Midbrain (tissue), 1 donor: ENCODE measurements around the gene ENC1.

Experiments used
- DNase-seq: peaks from one replicate; lab custom pipeline; 2025; lab: John Stamatoyannopoulos, UW

ENC1 gene

DNA sequence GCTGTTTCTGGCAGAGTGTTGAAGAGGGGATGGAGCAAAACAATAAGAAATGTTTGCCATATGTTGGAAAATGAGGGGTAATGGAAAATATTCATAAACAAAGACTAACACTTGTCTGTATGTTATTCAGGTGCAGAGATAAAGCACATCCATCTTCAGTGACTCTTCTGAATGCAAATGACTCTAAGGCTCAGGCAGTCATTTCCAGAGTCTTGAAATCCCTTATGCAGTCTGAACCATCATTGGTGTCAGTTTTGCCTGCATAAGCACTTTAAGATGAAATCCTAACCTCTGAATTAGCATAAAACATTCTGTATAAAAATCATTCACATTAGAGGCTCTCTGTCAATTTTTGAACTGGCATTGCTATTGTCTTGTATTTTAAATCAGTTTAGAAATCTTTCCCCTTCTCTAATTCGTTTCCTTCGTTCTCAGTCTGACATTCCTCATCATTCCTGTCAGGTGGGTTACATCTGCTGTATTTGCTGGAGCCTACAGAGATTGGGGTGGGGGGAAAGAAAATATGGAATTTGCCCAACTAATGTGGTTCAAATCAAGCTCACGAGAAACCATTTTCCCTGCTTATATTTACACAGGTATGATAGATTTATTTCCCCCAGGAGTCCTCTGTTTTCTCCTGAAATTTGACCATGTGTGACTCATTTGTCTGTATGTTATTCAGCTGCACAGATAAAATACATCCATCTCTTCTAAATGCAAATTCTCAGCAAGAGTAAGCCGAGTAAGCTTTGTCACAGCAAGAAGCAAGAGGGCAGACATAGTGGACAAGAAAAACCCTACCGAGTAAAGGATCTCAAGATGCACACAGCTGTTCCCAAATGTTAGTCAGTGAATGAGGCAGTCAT, 31.6 kb downstream of the ENC1 start:
- DNase-seq, result no peak

DNA sequence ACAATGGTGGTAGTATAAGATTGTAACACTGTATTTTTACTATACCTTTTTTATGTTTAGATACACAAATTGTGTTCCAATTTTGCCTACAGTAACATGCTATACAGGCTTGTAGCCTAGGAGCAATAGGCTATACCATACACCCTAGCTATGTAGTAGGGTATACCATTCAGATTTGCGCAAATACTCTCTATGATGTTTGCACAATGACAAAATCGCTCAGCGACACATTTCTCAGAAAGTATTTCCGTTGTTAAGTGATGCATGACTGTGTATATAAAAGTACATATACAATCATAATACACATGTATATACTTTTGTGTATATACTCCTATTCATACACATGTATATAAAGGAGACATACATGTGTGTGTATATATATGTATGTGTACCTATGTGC, 34.8 kb downstream of the ENC1 start:
- DNase-seq, result no peak

DNA sequence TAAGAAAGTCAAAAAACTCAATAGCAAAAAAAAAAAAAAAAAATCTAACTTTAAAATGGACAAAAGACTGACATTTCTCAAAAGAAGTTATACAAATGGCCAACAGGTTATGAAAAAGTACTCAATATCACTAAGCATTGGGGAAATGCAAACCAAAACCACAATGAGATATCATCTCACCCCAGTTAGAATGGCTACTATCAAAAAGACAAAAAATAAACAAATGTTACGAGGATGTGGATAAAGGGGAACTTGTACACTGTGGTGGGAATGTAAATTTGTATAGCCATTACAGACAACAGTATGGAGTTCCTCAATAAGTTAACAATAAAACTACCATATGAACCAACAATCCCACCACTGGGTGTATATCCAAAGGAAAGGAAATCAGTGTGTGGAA, 37.2 kb downstream of the ENC1 start:
- no peak for DNase-seq

DNA sequence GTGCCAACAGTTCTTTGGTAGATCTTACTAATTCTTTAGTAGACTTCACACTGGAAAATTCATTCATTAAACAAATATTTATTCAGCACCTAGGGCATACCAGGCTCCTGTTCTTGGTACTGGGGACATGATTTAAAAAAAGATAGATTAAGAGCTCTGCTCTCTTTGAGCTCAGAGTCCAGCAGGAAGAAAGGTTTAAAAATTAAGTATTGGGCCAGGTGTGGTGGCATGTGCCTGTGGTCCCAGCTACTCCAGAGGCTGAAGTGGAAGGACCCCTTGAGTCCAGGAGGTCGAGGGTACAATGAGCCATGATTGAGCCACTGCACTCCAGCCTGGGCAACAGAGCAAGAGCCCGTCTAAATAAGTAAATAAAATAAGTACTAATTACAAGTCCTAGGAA, 41.4 kb downstream of the ENC1 start:
- DNase-seq, result no peak

- DNase-seq, result no peak
These were observed 41.8 kb downstream of the ENC1 start for GRCh38 chr5:74598731-74599130.

DNA sequence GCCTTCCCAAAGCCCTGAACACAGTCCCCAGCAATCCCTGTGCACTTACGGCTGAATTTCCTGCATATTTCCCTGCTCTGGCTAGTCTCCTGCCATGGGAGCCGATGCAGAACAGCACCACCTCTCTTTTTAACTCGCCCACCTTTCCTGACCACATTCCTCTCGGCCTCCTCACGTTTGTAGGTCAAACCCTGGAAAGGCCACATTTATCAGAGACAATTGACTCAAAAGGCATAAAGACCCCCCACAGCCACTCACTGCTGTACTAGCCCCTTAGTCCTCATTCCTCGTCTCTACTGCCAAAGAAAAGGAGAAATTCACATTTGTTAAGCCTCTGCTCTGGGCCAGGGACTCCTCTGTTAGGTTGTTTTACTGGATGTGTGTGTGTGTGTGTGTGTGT, 43.6 kb downstream of the ENC1 start:
- DNase-seq, result no peak

GRCh38 chr5:74595143-74595925, 45.2 kb downstream of the ENC1 start:
- no peak for DNase-seq

DNA sequence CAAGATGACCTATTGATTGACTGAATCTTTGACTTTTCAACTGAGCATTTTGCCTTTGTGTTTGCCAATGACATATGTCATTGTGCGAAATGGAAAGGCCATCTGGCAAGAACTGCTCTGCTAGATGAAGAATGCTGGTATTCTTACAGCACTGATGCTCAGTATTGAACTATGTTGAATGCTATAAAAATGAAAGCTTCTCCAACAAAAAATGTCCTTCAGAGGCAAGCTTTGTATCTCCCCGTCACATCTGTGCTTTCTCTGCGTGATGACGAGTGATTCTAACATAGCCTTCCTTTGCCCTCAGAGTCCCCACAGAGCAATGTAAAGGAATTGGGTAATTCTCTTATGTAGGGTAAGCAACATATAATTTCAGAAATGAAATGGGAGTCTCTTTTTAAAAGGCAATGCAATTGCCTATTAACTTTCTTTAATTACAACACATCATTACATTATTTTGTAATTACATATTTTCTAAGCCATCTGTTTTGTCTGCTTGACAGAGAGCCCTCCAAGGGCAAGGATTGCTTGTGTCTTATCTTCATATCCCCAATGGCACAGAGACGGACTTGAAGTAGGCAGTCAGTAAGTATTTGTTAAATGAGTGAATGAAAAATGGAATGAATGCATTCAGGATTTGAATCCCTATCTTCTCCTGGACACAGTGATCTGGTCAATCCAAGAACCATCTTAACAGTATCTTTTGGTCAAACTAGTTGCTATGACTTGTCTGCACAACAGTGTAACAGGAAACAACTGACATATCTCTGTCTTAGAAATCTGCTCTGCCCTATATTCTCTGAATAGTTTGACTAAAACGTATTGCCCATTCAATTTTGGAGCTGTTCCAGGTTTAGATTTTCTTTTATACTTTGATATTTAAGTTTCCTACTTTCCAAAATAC, 46.1 kb downstream of the ENC1 start:
- DNase-seq, result no peak

- DNase-seq, result no peak
These were observed 51.1 kb downstream of the ENC1 start for GRCh38 chr5:74589204-74590056.

- DNase-seq, result no peak
These were observed 52.1 kb downstream of the ENC1 start for GRCh38 chr5:74588415-74588814.

DNA sequence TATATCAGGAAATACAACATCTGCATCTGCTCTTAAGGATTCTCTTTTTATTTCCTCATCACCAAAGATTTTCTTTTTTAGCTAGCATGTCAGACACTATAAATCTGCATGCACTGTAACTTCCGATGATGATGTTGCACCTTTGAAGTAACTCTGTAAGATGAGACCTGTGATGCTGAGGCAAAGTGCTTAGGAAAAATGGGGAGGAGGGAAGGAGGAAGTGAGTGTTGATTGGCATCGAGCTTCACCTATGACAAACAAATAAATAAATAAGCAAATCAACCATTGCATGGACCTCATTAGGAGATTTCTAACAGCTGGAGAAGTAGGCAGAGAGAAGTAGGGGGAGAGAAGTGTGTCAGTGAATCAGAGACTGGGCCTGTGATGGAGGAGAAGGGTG, 52.6 kb downstream of the ENC1 start:
- no peak for DNase-seq

DNA sequence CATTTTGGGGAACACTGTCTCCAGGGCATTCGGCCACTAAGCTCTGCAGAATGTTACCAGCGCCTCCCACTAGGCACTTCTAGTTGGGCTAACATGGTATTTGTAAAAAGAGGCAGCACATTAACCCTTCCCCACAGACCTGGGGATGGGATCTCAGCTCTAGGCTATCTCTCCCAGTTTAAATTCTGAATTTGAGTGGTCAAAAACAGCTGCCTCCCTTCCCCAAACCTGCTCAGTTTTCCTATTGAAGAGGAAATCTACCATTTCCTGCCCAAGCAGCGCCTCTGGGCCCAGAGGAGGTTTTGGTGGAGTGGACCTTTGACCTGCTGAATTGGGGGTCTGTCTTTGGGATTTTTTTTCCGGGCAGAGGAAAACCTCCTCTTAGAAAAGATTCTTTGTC, 53.2 kb downstream of the ENC1 start:
- DNase-seq, result no peak

DNA sequence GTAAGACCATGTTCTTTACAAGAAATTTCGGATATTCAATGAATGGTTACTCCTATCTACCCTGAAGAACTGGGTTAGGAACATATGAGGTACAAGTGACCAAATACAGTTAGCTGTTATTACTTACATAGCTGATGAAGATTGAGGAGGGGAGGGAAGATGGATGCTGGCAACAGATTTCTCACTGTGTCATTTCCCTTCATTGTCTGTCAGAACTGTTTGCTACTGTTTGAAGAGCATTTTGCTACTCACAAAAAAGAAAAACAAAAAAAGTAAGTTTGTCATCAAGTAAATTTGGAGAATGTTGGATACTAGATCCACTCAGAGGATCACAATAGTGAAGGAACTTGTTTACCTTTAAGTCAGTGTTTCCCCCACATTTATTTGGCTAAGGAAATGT, 53.7 kb downstream of the ENC1 start:
- DNase-seq, result no peak

DNA sequence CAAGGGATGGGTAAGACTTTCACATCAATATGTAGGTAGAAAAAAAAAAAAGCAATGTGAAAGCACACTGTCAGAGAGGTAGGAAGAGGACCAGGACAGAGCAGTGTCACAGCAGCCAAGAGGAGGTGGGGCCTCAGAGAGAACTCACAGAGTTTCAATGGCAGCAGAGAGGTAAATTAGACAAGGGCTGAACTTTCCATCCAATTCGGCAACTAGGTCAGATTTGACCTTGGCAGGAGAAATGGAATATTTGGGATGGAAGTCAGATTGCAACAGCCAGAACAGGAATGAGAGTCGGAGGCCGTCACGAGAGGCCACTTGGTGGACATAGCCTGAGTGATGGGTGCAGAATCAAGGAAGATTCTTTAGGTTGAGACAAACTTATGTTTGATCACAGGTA, 57.7 kb downstream of the ENC1 start:
- DNase-seq, result no peak

DNA sequence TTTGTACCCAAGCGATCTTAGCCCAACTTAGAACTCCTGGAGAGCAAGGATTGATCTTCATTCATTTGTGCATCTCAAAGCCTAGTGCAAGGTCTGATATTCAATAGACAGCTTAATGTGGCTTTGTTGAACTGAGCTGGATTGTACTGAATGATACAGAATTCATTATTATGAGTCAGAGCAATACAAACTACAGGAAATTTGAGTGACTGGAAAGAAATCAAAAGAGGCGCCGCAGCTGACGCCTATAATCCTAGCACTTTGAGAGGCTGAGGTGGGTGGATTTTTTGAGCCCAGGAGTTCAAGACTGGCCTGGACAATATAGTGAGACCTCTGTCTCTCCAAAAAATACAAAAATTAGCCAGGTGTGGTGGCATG, 58.6 kb downstream of the ENC1 start:
- no peak for DNase-seq

DNA sequence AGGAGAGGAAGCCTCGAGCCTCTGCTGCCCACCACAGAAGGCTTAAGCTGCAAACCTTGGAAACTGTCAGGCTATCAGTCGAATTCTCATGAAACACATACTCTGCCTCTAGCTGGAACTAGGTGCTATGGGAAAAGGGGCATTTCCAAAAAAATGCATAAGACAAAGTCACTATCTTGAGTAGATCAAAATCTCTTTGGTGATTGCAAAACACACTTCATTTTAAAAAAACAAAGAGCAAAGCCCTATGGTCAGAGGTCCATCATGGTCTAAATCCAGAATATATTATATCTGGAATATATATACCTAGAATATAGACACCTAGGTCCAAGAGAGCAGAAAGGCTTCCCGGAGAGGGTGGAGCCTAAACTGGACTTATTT, 59.8 kb downstream of the ENC1 start:
- no peak for DNase-seq

GRCh38 chr5:74579215-74579614, 61.3 kb downstream of the ENC1 start:
- DNase-seq, result no peak

DNA sequence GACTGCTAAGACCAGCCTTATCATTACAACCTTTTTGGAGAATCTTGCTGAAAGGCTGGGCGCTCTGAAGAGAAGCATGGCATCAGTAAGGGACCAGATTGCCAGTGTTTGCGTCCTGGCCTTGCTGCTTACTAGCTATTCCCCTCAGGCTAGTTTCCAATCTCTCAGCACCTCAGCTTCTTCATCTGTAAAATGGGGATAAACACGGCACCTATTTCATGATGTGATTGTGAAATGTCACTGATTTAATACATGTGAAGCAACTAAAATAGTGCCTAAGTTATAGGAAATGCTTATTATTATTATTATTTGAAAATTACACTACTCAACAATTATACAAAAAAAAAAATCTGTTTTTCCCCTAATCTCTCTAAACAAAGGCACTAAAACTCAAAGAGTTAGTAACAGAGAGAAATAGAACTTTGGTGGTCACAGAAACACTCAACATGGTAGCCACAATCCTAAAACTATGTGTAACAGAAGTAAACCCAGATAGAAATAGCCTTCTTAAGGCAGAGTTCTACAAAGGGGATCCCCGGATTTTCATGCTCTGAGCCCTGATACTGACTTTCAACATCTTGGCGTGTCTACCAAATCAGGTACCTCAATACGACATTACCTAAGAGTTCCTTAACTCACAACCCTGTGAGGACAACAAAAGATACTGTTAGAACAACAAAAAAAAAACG, 62.0 kb downstream of the ENC1 start:
- DNase-seq, result no peak
